ENCODE data around the gene PTPRD. TPM values are rescaled to one million over a fixed set of nuclear protein-coding genes. Genes with fewer than 3 reads are reported as not detected.

Gene PTPRD
- total RNA-seq, 1 donor, result 0.52 TPM

GRCh38 chr9:8381601-8382000 lies 2231.2 kb downstream of the PTPRD start:
- H3K4me3 ChIP-seq (ENCODE audit: low read length), result no peak overlapping the region
- no peaks in the 10 kb centered on the region for H3K27me3 ChIP-seq (ENCODE audit: insufficient read depth, low read length)
- H3K9me3 ChIP-seq (ENCODE audit: low read depth, low read length), result no peaks in the 10 kb centered on the region
- H3K4me1 ChIP-seq (ENCODE audit: insufficient read depth, low read length), result no peaks in the 10 kb centered on the region

DNA sequence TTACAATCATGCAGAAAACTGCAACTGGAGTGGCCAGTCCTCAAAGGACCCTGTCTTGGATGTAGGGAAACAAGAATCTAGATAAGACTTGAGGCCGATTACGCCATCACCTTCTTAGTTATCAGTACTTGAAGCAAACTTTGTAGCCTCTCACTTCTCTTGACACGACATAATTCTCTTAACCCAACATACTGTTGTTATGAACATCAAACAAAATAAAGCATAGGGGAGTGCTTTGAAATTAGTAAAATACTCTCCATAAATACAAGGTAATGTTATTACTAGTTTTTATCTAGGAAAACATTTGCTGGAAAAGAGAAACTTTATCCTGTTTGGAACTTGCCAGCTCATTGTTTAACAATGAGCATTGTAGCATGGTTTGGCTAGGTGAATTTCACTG lies 2238.3 kb downstream of the PTPRD start:
- Histone ChIP-seq H3K27me3 (ENCODE audit: insufficient read depth, low read length) (no peaks in the 10 kb centered on the region), H3K4me3 (ENCODE audit: low read length) (no peak overlapping the region), H3K4me1 (ENCODE audit: insufficient read depth, low read length) (no peaks in the 10 kb centered on the region), H3K9me3 (ENCODE audit: low read depth, low read length) (no peaks in the 10 kb centered on the region)

DNA sequence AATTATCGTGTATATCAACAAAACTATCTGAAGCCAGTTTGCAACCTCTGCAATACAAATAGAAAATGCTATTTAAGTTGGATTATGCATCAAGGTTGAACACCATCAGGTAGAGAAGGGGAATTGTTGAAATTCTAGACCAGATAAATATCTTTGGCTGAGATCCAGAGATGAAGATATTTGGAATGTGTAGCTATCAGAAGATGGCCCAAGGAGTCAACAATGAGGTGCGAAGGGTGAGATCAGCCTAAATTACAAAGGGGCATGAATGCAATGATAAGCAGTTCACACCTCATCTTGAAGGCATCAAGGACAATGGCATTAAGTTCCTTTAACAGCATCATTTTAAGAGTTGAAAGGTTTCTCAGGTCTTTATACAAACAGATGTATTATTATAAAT lies 2241.1 kb downstream of the PTPRD start:
- H3K9me3 ChIP-seq (ENCODE audit: low read depth, low read length), result no peaks in the 10 kb centered on the region
- no peaks in the 10 kb centered on the region for H3K27me3 ChIP-seq (ENCODE audit: insufficient read depth, low read length)
- H3K4me3 ChIP-seq (ENCODE audit: low read length), result no peak overlapping the region
- H3K4me1 ChIP-seq (ENCODE audit: insufficient read depth, low read length), result no peaks in the 10 kb centered on the region

GRCh38 chr9:8366161-8366926 lies 2246.5 kb downstream of the PTPRD start:
- H3K9me3 ChIP-seq (ENCODE audit: low read depth, low read length), result no peaks in the 10 kb centered on the region
- no peak overlapping the region for H3K4me3 ChIP-seq (ENCODE audit: low read length)
- H3K27me3 ChIP-seq (ENCODE audit: insufficient read depth, low read length), result no peaks in the 10 kb centered on the region
- H3K4me1 ChIP-seq (ENCODE audit: insufficient read depth, low read length), result no peaks in the 10 kb centered on the region

GRCh38 chr9:8365466-8366160 lies 2247.2 kb downstream of the PTPRD start:
- no peaks in the 10 kb centered on the region for H3K27me3 ChIP-seq (ENCODE audit: insufficient read depth, low read length)
- H3K4me3 ChIP-seq (ENCODE audit: low read length), result no peak overlapping the region
- no peaks in the 10 kb centered on the region for H3K9me3 ChIP-seq (ENCODE audit: low read depth, low read length)
- H3K4me1 ChIP-seq (ENCODE audit: insufficient read depth, low read length), result no peaks in the 10 kb centered on the region

DNA sequence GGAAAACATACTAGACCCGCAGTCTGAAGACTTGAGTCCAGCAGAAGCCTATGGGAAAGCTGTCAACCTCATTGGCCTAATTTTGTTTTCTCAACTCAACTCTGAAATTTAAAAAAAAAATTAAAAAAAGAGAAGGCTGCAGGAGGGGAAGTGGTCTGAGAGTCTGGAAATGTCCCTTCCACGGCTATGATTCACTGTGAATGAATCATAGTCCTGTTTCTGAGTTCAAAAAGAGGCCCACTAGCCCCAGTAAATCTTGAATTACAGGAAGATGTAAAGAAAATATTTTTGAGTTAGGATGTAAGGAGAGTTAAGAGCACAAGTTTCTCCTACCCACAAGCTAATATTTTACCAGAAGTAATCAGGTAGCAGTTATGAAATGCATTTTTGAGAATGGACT lies 2247.8 kb downstream of the PTPRD start:
- Histone ChIP-seq H3K4me3 (ENCODE audit: low read length) (no peak overlapping the region), H3K9me3 (ENCODE audit: low read depth, low read length) (no peaks in the 10 kb centered on the region), H3K27me3 (ENCODE audit: insufficient read depth, low read length) (no peaks in the 10 kb centered on the region), H3K4me1 (ENCODE audit: insufficient read depth, low read length) (no peaks in the 10 kb centered on the region)

DNA sequence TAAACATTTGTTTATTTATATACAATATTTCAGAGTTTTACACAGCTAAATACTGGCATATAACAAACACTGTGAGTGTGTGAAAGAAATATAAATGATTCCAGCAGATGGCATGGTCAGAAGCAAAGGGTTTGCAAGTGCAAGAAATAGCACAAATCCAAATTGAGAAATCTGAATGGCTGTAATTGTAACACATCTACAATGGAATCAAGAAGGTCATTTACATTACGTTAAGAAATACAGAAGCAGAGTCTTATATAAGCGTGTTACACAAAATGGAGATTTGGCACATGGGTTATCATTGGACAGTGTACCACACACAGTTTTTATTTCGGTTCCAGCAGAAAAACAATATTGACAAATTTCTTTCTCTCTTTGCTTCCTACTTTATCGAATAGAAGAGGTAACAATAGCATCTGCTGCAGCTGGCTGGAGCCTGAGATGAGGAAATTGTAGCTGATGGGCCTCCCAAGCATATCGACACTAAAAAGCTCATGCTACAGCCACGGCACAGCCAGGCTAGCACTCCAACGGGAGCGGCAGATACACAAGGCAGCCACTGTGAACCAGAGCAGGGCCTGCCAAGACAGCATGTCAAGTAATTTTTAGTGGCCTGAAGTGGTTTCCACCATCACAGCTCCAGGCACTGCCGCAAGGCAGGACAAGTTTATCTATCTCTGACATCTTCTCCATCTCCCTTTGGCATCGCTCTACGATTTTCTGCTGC lies 2248.6 kb downstream of the PTPRD start:
- H3K9me3 ChIP-seq (ENCODE audit: low read depth, low read length), result no peaks in the 10 kb centered on the region
- H3K4me3 ChIP-seq (ENCODE audit: low read length), result no peak overlapping the region
- no peaks in the 10 kb centered on the region for H3K27me3 ChIP-seq (ENCODE audit: insufficient read depth, low read length)
- H3K4me1 ChIP-seq (ENCODE audit: insufficient read depth, low read length), result no peaks in the 10 kb centered on the region

GRCh38 chr9:8362250-8362649 lies 2250.6 kb downstream of the PTPRD start:
- H3K9me3 ChIP-seq (ENCODE audit: low read depth, low read length), result no peaks in the 10 kb centered on the region
- no peak overlapping the region for H3K4me3 ChIP-seq (ENCODE audit: low read length)
- H3K27me3 ChIP-seq (ENCODE audit: insufficient read depth, low read length), result no peaks in the 10 kb centered on the region
- H3K4me1 ChIP-seq (ENCODE audit: insufficient read depth, low read length), result no peaks in the 10 kb centered on the region

DNA sequence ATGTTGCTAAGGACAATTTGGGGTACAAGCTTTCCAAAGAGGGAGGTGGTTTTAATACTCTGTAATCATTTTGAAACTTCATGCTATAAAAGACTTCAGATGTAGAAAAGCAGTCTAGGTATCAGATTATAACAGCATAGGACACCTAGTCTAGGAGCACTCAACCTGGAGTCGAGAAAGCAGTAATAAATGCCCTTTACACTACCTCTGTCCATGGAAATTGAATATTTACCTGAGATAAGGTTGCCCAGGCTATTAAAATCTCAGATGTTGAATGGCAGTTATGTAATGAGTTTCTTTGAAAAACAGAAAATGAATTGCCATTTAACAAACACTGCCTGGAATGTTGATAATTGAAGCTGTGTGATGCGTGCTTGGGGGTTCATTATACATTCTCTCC lies 2251.4 kb downstream of the PTPRD start:
- H3K4me1 ChIP-seq (ENCODE audit: insufficient read depth, low read length), result no peaks in the 10 kb centered on the region
- H3K4me3 ChIP-seq (ENCODE audit: low read length), result no peak overlapping the region
- H3K9me3 ChIP-seq (ENCODE audit: low read depth, low read length), result no peaks in the 10 kb centered on the region
- no peaks in the 10 kb centered on the region for H3K27me3 ChIP-seq (ENCODE audit: insufficient read depth, low read length)

DNA sequence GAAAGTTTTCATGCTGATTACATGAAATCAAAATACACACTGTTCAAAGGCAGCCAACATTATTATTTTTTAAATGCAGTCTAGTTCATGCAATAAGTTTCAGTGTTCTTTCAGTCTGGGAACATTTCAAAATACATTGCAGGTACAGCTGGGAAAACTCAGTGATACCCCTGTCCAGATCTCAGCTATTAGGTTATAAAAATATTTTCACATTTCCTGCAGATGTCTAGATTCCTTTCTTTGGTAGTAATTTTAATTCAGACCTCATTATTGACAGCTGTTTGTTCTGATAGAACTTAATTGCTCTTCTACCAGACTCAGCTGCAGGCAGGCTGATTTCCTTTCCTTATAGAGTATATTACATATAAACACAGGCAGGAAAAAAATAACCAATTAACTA lies 2256.4 kb downstream of the PTPRD start:
- no peaks in the 10 kb centered on the region for H3K4me1 ChIP-seq (ENCODE audit: insufficient read depth, low read length)
- no peaks in the 10 kb centered on the region for H3K9me3 ChIP-seq (ENCODE audit: low read depth, low read length)
- no peaks in the 10 kb centered on the region for H3K27me3 ChIP-seq (ENCODE audit: insufficient read depth, low read length)
- H3K4me3 ChIP-seq (ENCODE audit: low read length), result no peak overlapping the region

GRCh38 chr9:8351436-8351835 lies 2261.4 kb downstream of the PTPRD start:
- Histone ChIP-seq H3K9me3 (ENCODE audit: low read depth, low read length) (no peaks in the 10 kb centered on the region), H3K4me3 (ENCODE audit: low read length) (no peak overlapping the region), H3K27me3 (ENCODE audit: insufficient read depth, low read length) (no peaks in the 10 kb centered on the region), H3K4me1 (ENCODE audit: insufficient read depth, low read length) (no peaks in the 10 kb centered on the region)

- Histone ChIP-seq H3K27me3 (ENCODE audit: insufficient read depth, low read length) (no peaks in the 10 kb centered on the region), H3K4me1 (ENCODE audit: insufficient read depth, low read length) (no peaks in the 10 kb centered on the region), H3K4me3 (ENCODE audit: low read length) (no peak overlapping the region), H3K9me3 (ENCODE audit: low read depth, low read length) (no peaks in the 10 kb centered on the region)
Observed at GRCh38 chr9:8349901-8350300, 2262.9 kb downstream of the PTPRD start.

- no peak overlapping the region for H3K4me3 ChIP-seq (ENCODE audit: low read length)
- no peaks in the 10 kb centered on the region for H3K27me3 ChIP-seq (ENCODE audit: insufficient read depth, low read length)
- no peaks in the 10 kb centered on the region for H3K9me3 ChIP-seq (ENCODE audit: low read depth, low read length)
- H3K4me1 ChIP-seq (ENCODE audit: insufficient read depth, low read length), result no peaks in the 10 kb centered on the region
Observed at GRCh38 chr9:8349376-8349775, 2263.4 kb downstream of the PTPRD start.

DNA sequence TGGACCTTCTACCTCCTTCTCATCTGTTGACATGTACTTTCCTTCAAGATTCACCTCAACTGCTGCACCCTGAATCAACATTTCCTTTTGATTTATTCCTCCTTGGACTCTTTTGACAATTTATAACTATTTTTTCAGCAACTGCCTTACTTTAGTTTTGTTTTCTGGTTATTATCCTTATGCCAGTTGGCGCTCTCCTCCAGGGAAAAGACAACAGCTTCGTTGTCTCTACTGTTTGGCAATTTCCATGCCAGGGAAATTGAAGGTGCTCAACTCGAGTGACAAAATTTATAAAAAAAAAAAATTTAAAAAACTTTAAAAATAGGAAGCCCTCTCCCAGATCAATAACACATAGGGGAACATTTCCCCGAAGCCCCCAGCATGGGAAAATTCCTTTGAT lies 2264.0 kb downstream of the PTPRD start:
- Histone ChIP-seq H3K9me3 (ENCODE audit: low read depth, low read length) (no peaks in the 10 kb centered on the region), H3K4me1 (ENCODE audit: insufficient read depth, low read length) (no peaks in the 10 kb centered on the region), H3K27me3 (ENCODE audit: insufficient read depth, low read length) (no peaks in the 10 kb centered on the region), H3K4me3 (ENCODE audit: low read length) (no peak overlapping the region)

- H3K9me3 ChIP-seq (ENCODE audit: low read depth, low read length), result no peaks in the 10 kb centered on the region
- H3K4me3 ChIP-seq (ENCODE audit: low read length), result no peak overlapping the region
- H3K27me3 ChIP-seq (ENCODE audit: insufficient read depth, low read length), result no peaks in the 10 kb centered on the region
- H3K4me1 ChIP-seq (ENCODE audit: insufficient read depth, low read length), result no peaks in the 10 kb centered on the region
Observed at GRCh38 chr9:8346296-8346695, 2266.5 kb downstream of the PTPRD start.
